ENCODE data around the gene IFT122. TPM values are rescaled to one million over a fixed set of nuclear protein-coding genes. Genes with fewer than 3 reads are reported as not detected.

Gene IFT122
- total RNA-seq, 1 donor from 2014 or later, result 20.6 TPM

DNA sequence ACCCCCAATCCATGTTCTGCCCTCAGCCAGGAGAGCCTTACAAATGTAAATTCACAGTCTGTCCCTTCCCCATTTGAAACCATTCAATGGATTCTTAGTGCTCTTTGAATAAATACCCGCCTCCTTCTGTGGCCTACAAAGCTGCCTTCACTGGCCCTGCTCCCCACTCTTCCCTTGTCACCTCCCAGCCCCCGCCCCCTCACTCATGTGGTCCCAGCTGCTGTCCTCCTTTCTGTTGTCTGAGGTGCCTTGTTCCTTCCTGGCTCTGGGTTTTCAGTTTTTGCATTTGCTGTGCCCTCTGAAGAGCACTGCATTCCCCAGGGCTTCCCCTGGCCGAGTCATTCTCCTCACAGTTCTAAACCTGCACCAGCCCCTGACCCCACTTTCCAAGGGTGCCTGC lies 14.8 kb upstream of the IFT122 start:
- no peak for DNase-seq
- no peaks in the 10 kb centered on the region for H3K36me3 Mint-ChIP-seq (ENCODE audit: unreplicated experiment)
- no peak overlapping the region for H3K4me3 Mint-ChIP-seq (ENCODE audit: unreplicated experiment)
- peaks cover 10% of the 10 kb centered on the region for H3K27me3 Mint-ChIP-seq (ENCODE audit: unreplicated experiment)
- H3K9me3 Mint-ChIP-seq (ENCODE audit: unreplicated experiment), result peaks cover 2% of the 10 kb centered on the region
- H3K27ac Mint-ChIP-seq (ENCODE audit: unreplicated experiment), result no peak overlapping the region
- TF ChIP-seq, protein P1, sequence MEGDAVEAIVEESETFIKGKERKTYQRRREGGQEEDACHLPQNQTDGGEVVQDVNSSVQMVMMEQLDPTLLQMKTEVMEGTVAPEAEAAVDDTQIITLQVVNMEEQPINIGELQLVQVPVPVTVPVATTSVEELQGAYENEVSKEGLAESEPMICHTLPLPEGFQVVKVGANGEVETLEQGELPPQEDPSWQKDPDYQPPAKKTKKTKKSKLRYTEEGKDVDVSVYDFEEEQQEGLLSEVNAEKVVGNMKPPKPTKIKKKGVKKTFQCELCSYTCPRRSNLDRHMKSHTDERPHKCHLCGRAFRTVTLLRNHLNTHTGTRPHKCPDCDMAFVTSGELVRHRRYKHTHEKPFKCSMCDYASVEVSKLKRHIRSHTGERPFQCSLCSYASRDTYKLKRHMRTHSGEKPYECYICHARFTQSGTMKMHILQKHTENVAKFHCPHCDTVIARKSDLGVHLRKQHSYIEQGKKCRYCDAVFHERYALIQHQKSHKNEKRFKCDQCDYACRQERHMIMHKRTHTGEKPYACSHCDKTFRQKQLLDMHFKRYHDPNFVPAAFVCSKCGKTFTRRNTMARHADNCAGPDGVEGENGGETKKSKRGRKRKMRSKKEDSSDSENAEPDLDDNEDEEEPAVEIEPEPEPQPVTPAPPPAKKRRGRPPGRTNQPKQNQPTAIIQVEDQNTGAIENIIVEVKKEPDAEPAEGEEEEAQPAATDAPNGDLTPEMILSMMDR (IDR thresholded peaks at IDR 0.05; ENCODE audit: partially characterized antibody, unreplicated experiment), result no peak
- peaks cover 11% of the 10 kb centered on the region for H3K4me1 Mint-ChIP-seq (ENCODE audit: low read depth, unreplicated experiment)

DNA sequence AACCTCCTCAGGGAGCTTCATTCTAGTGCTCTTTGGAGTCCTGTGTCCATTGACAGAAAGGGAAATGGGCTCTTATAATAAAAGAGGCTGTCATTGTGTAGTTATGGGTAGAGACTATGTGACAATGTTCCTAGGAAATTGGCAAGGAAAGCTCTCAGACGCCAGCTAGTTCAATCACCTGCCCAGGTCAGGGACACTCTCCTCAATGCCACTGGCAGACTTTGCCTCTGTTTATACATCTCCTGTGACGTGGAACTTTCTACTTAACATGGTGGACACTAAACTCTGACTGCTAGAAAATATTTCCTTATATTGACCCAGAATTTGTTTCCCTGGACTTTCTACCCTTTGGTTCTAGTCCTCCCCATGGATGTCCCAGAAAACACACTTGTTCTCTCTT lies 14.4 kb upstream of the IFT122 start:
- no peak for DNase-seq
- Mint-ChIP-seq H3K27me3 (ENCODE audit: unreplicated experiment) (peaks cover 10% of the 10 kb centered on the region), H3K4me1 (ENCODE audit: low read depth, unreplicated experiment) (peaks cover 11% of the 10 kb centered on the region), H3K27ac (ENCODE audit: unreplicated experiment) (no peak overlapping the region), H3K9me3 (ENCODE audit: unreplicated experiment) (peaks cover 2% of the 10 kb centered on the region), H3K4me3 (ENCODE audit: unreplicated experiment) (no peak overlapping the region), H3K36me3 (ENCODE audit: unreplicated experiment) (no peaks in the 10 kb centered on the region)
- TF ChIP-seq, protein P1 (IDR thresholded peaks at IDR 0.05; ENCODE audit: partially characterized antibody, unreplicated experiment), result no peak

DNA sequence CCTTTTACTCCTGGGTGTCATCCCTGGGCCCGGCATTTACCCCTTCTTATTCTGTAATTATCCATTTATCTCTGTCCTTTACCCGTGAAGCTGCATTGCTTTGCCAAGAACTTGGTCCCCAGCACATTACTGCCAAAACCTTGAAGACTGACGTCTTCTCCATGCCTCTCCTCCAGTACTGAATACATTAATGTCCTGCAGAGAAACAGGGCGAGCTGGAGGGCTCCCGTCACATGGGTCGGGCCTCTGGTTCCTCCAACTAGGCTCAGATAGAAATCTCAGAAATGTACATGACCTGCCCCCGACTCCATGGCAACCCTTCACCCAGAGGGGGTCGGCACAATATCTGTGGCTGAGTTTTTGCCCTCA lies 12.0 kb upstream of the IFT122 start:
- no peak overlapping the region for H3K27ac Mint-ChIP-seq (ENCODE audit: unreplicated experiment)
- no peaks in the 10 kb centered on the region for H3K36me3 Mint-ChIP-seq (ENCODE audit: unreplicated experiment)
- TF ChIP-seq, protein P1 (IDR thresholded peaks at IDR 0.05; ENCODE audit: partially characterized antibody, unreplicated experiment), result no peak
- no peak for DNase-seq
- H3K4me3 Mint-ChIP-seq (ENCODE audit: unreplicated experiment), result peak overlapping the region; percentile 91
- peaks cover 8% of the 10 kb centered on the region for H3K27me3 Mint-ChIP-seq (ENCODE audit: unreplicated experiment)
- H3K9me3 Mint-ChIP-seq (ENCODE audit: unreplicated experiment), result no peaks in the 10 kb centered on the region
- H3K4me1 Mint-ChIP-seq (ENCODE audit: low read depth, unreplicated experiment), result peaks cover 11% of the 10 kb centered on the region

DNA sequence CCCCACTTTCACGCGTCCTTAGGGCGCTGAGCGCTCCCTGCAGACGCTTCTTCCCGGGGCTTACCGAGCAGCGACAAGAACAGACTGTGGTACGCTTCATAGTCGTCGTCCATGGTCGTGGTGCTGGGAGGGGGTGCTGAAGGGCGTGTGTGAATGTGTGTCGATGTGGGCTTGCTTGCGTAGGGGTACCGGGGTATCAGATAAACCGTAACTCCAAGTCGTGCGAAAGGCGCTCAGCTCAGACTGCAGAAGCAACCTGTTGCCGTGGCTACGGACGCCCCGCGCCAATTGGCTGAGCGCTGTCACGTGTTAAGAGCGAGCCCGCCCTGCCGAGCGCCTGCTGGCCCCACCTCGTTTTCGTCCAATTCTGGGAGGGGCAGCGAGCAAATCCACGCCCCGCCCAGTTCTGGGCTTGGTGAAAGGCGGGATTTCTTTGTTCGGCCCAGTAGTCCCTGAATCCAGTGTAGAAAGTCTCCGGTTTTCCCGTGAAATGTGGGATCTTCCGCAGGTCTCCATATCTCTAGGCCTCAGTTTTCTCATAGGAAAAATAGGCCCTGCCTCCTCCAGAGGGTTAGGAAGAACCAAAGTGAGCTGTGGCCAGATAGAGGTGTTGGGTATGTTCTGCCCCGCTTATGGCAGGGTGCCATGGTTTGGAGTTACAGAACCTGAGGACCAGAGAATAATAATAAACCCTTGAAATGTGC lies 11.5 kb upstream of the IFT122 start, which contains the start of gene EFCAB12:
EFCAB12 (minus strand) TSS at position 261 of the 704 bp plus-strand sequence; CDS start at position 113, 148 bp downstream.
- peak; percentile 94 for DNase-seq
- Mint-ChIP-seq H3K4me1 (ENCODE audit: low read depth, unreplicated experiment) (peaks cover 11% of the 10 kb centered on the region), H3K36me3 (ENCODE audit: unreplicated experiment) (no peaks in the 10 kb centered on the region), H3K27ac (ENCODE audit: unreplicated experiment) (peak within 1 kb of the TSS; percentile 44), H3K27me3 (ENCODE audit: unreplicated experiment) (peaks cover 8% of the 10 kb centered on the region), H3K9me3 (ENCODE audit: unreplicated experiment) (no peaks in the 10 kb centered on the region), H3K4me3 (ENCODE audit: unreplicated experiment) (peak within 1 kb of the TSS; percentile 91)
- TF ChIP-seq, protein P1 (IDR thresholded peaks at IDR 0.05; ENCODE audit: partially characterized antibody, unreplicated experiment), result no peak

DNA sequence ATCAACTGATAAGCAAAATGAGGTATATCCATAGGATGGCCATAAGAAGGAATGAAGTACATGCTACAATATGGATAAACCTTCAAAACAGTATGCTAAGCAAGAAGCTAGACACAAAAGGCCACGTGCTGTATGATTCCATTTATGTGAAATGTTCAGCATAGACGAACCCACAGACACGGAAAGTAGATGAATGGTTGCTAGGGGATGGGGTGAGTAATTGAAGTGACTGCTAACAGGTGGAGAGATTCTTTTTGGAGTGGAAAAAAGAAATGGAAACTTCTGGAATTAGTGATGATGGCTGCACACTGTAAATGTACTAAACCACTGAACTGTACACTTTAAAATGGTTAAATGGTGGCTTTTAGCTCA lies 11.0 kb upstream of the IFT122 start:
- Mint-ChIP-seq H3K9me3 (ENCODE audit: unreplicated experiment) (no peaks in the 10 kb centered on the region), H3K27me3 (ENCODE audit: unreplicated experiment) (peaks cover 8% of the 10 kb centered on the region), H3K27ac (ENCODE audit: unreplicated experiment) (peak overlapping the region; percentile 44), H3K4me3 (ENCODE audit: unreplicated experiment) (peak overlapping the region; percentile 91), H3K36me3 (ENCODE audit: unreplicated experiment) (no peaks in the 10 kb centered on the region), H3K4me1 (ENCODE audit: low read depth, unreplicated experiment) (peaks cover 11% of the 10 kb centered on the region)
- no peak for DNase-seq
- TF ChIP-seq, protein P1 (IDR thresholded peaks at IDR 0.05; ENCODE audit: partially characterized antibody, unreplicated experiment), result no peak

Measured in glutamatergic neuron (in vitro differentiated cells).